Measurements from ENCODE around the gene CD276. TPM values are rescaled to one million over a fixed set of nuclear protein-coding genes. Genes with fewer than 3 reads are reported as not detected.
A peak's percentile ranks its signal among the peaks of the same experiment; 100 is the strongest.

CD276 gene
- total and polyA plus RNA-seq, 2 experiments from 2014 or later: 106 to 222 TPM

- no peaks in the 10 kb centered on the region for H3K9me3 ChIP-seq (ENCODE audit: low read depth)
- H3K4me2 ChIP-seq: peak overlapping the region; percentile 98
- H3K4me1 ChIP-seq (ENCODE audit: insufficient read depth): peaks cover 9% of the 10 kb centered on the region
- H3K79me2 ChIP-seq: no peaks in the 10 kb centered on the region
- H3K36me3 ChIP-seq (replicated peaks; ENCODE audit: insufficient read depth, low read depth): no peaks in the 10 kb centered on the region
- no peak for TF ChIP-seq CTCF (IDR thresholded peaks at IDR 0.05; ENCODE audit: poor library complexity)
- TF ChIP-seq EZH2phosphoT487 (IDR thresholded peaks at IDR 0.05; ENCODE audit: low read depth, severe bottlenecking, unreplicated experiment): no peak
- no peak for TF ChIP-seq EZH2 (IDR thresholded peaks at IDR 0.05; ENCODE audit: borderline replicate concordance)
- H3K4me3 ChIP-seq: no peak overlapping the region
- no peak for DNase-seq (ENCODE audit: low spot score)
- no peak overlapping the region for H2AFZ ChIP-seq
- WGBS (ENCODE audit: low lambda C conversion rate, missing lambda C conversion rate): 93% methylated on average over 11 of the region's 20 CpGs
- no peaks in the 10 kb centered on the region for H3K9me2 ChIP-seq (replicated peaks; ENCODE audit: insufficient read depth)
- H3K27ac ChIP-seq: no peak overlapping the region
- H4K20me1 ChIP-seq (ENCODE audit: insufficient read depth, poor library complexity, severe bottlenecking): no peaks in the 10 kb centered on the region
- H3K27me3 ChIP-seq: peaks cover 42% of the 10 kb centered on the region
Observed at GRCh38 chr15:73750951-73751350, 66.8 kb downstream of the CD276 start.

- Histone ChIP-seq H3K4me3 (peak overlapping the region; percentile 61), H4K20me1 (ENCODE audit: insufficient read depth, poor library complexity, severe bottlenecking) (no peaks in the 10 kb centered on the region), H2AFZ (no peak overlapping the region), H3K9me2 (replicated peaks; ENCODE audit: insufficient read depth) (no peaks in the 10 kb centered on the region), H3K4me1 (ENCODE audit: insufficient read depth) (peaks cover 9% of the 10 kb centered on the region), H3K4me2 (peak overlapping the region; percentile 98), H3K79me2 (no peaks in the 10 kb centered on the region), H3K9me3 (ENCODE audit: low read depth) (no peaks in the 10 kb centered on the region), H3K27me3 (peaks cover 42% of the 10 kb centered on the region), H3K36me3 (replicated peaks; ENCODE audit: insufficient read depth, low read depth) (no peaks in the 10 kb centered on the region), H3K27ac (no peak overlapping the region)
- DNase-seq (ENCODE audit: low spot score): no peak
- 4% methylated on average over 9 of the region's 9 CpGs for WGBS (ENCODE audit: low lambda C conversion rate, missing lambda C conversion rate)
- TF ChIP-seq EZH2 (IDR thresholded peaks at IDR 0.05; ENCODE audit: borderline replicate concordance) (no peak), EZH2phosphoT487 (IDR thresholded peaks at IDR 0.05; ENCODE audit: low read depth, severe bottlenecking, unreplicated experiment) (no peak), CTCF (IDR thresholded peaks at IDR 0.05; ENCODE audit: poor library complexity) (no peak)
Observed at GRCh38 chr15:73751511-73751898, 67.3 kb downstream of the CD276 start.

GRCh38 chr15:73751899-73752805 lies 68.0 kb downstream of the CD276 start:
- Histone ChIP-seq H3K4me2 (peak overlapping the region; percentile 98), H4K20me1 (ENCODE audit: insufficient read depth, poor library complexity, severe bottlenecking) (no peaks in the 10 kb centered on the region), H3K27ac (no peak overlapping the region), H3K36me3 (replicated peaks; ENCODE audit: insufficient read depth, low read depth) (no peaks in the 10 kb centered on the region), H3K4me3 (peak overlapping the region; percentile 61), H3K79me2 (no peaks in the 10 kb centered on the region), H2AFZ (peak overlapping the region; percentile 78), H3K9me3 (ENCODE audit: low read depth) (no peaks in the 10 kb centered on the region), H3K9me2 (replicated peaks; ENCODE audit: insufficient read depth) (no peaks in the 10 kb centered on the region), H3K27me3 (peaks cover 47% of the 10 kb centered on the region), H3K4me1 (ENCODE audit: insufficient read depth) (peaks cover 9% of the 10 kb centered on the region)
- peak; percentile 16 for TF ChIP-seq EZH2 (IDR thresholded peaks at IDR 0.05; ENCODE audit: borderline replicate concordance)
- TF ChIP-seq CTCF (IDR thresholded peaks at IDR 0.05; ENCODE audit: poor library complexity): no peak
- DNase-seq (ENCODE audit: low spot score): no peak
- 3% methylated on average over 33 of the region's 79 CpGs for WGBS (ENCODE audit: low lambda C conversion rate, missing lambda C conversion rate)
